ENCODE results near the gene EHMT2.

DNA sequence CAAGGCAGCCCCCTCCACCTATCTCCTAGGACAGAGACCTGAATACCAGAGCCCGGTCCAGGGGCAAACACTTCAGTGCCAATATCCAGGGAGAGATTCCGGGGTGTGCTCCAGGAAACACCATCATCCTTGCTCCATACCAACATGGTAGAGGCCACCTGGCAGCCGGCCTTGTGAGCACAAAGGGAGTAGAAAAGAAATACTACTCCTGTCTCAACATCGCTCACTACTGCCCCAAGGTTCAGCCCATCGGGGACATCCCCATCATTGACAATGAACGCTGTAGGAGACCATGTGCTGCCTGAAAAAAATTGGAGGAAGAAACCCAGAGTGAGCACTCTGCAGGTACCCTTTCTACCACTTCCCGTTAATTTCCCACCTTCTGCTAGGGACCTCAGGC lies 36.3 kb downstream of the EHMT2 start:
- TF ChIP-seq, protein P1, sequence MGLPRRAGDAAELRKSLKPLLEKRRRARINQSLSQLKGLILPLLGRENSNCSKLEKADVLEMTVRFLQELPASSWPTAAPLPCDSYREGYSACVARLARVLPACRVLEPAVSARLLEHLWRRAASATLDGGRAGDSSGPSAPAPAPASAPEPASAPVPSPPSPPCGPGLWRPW (IDR thresholded peaks at IDR 0.05) = no peak
- TF ChIP-seq, protein P2, sequence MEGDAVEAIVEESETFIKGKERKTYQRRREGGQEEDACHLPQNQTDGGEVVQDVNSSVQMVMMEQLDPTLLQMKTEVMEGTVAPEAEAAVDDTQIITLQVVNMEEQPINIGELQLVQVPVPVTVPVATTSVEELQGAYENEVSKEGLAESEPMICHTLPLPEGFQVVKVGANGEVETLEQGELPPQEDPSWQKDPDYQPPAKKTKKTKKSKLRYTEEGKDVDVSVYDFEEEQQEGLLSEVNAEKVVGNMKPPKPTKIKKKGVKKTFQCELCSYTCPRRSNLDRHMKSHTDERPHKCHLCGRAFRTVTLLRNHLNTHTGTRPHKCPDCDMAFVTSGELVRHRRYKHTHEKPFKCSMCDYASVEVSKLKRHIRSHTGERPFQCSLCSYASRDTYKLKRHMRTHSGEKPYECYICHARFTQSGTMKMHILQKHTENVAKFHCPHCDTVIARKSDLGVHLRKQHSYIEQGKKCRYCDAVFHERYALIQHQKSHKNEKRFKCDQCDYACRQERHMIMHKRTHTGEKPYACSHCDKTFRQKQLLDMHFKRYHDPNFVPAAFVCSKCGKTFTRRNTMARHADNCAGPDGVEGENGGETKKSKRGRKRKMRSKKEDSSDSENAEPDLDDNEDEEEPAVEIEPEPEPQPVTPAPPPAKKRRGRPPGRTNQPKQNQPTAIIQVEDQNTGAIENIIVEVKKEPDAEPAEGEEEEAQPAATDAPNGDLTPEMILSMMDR (IDR thresholded peaks at IDR 0.05) = no peak
- TF ChIP-seq NFE2L2 (conservative IDR thresholded peaks at IDR 0.05; ENCODE audit: low read length) (no peak), JUNB (IDR thresholded peaks at IDR 0.05) (no peak), POLR2A (IDR thresholded peaks at IDR 0.05; ENCODE audit: low read length) (no peak), MAZ (IDR thresholded peaks at IDR 0.05; ENCODE audit: borderline replicate concordance, low read depth, low read length) (no peak), JUN (IDR thresholded peaks at IDR 0.05) (no peak), RAD21 (conservative IDR thresholded peaks at IDR 0.05 in 1 of 2, IDR thresholded peaks at IDR 0.05 in 1 of 2) (no peak), MAFK (IDR thresholded peaks at IDR 0.05; ENCODE audit: partially characterized antibody) (no peak), ZSCAN20 (CRISPR knock-in tag; IDR thresholded peaks at IDR 0.05) (no peak), FOSB (CRISPR knock-in tag; IDR thresholded peaks at IDR 0.05) (no peak)
- TF ChIP-seq, protein P3, sequence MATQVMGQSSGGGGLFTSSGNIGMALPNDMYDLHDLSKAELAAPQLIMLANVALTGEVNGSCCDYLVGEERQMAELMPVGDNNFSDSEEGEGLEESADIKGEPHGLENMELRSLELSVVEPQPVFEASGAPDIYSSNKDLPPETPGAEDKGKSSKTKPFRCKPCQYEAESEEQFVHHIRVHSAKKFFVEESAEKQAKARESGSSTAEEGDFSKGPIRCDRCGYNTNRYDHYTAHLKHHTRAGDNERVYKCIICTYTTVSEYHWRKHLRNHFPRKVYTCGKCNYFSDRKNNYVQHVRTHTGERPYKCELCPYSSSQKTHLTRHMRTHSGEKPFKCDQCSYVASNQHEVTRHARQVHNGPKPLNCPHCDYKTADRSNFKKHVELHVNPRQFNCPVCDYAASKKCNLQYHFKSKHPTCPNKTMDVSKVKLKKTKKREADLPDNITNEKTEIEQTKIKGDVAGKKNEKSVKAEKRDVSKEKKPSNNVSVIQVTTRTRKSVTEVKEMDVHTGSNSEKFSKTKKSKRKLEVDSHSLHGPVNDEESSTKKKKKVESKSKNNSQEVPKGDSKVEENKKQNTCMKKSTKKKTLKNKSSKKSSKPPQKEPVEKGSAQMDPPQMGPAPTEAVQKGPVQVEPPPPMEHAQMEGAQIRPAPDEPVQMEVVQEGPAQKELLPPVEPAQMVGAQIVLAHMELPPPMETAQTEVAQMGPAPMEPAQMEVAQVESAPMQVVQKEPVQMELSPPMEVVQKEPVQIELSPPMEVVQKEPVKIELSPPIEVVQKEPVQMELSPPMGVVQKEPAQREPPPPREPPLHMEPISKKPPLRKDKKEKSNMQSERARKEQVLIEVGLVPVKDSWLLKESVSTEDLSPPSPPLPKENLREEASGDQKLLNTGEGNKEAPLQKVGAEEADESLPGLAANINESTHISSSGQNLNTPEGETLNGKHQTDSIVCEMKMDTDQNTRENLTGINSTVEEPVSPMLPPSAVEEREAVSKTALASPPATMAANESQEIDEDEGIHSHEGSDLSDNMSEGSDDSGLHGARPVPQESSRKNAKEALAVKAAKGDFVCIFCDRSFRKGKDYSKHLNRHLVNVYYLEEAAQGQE (IDR thresholded peaks at IDR 0.05) = no peak
- TF ChIP-seq, protein P4, sequence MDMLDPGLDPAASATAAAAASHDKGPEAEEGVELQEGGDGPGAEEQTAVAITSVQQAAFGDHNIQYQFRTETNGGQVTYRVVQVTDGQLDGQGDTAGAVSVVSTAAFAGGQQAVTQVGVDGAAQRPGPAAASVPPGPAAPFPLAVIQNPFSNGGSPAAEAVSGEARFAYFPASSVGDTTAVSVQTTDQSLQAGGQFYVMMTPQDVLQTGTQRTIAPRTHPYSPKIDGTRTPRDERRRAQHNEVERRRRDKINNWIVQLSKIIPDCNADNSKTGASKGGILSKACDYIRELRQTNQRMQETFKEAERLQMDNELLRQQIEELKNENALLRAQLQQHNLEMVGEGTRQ (IDR thresholded peaks at IDR 0.05) = no peak

Measured in A549 (cell line).